Nephron (organoid): ENCODE results near the gene DNMBP.

Source experiments
- H3K27ac Mint-ChIP-seq, 3 experiments: 2 replicates each; pipeline ENCODE4 v1.8.0; 2020; ENCODE audit warnings: mixed read lengths in 3 of 3, mild to moderate bottlenecking in 2 of 3, moderate library complexity in 1 of 3
- H3K27me3 Mint-ChIP-seq: 2 replicates; pipeline ENCODE4 v1.8.0; 2021; ENCODE audit warnings: low read depth, mild to moderate bottlenecking, moderate library complexity, mixed read lengths
- H3K36me3 Mint-ChIP-seq: 2 replicates; pipeline ENCODE4 v1.8.0; 2020; ENCODE audit warnings: low read depth, mixed read lengths
- H3K4me1 Mint-ChIP-seq: 2 replicates; pipeline ENCODE4 v1.8.0; 2020; ENCODE audit warnings: mixed read lengths
- H3K4me3 Mint-ChIP-seq, 3 experiments: 2 replicates each; pipeline ENCODE4 v1.8.0; 2020; ENCODE audit warnings: mild to moderate bottlenecking in 3 of 3, mixed read lengths in 3 of 3, moderate library complexity in 2 of 3
- H3K9me3 Mint-ChIP-seq: 2 replicates; pipeline ENCODE4 v1.8.0; 2020; ENCODE audit warnings: mixed read lengths
- TF ChIP-seq, protein P1 (sequence below), 3 experiments: fragments of 200-600 bp; sonication (generic); IDR thresholded peaks; one replicate each; pipeline ENCODE4 v1.5.0; 2021; ENCODE audit warnings: antibody characterized with exemption in 3 of 3; ENCODE audit not compliant: unreplicated experiment in 3 of 3

Gene DNMBP

DNA sequence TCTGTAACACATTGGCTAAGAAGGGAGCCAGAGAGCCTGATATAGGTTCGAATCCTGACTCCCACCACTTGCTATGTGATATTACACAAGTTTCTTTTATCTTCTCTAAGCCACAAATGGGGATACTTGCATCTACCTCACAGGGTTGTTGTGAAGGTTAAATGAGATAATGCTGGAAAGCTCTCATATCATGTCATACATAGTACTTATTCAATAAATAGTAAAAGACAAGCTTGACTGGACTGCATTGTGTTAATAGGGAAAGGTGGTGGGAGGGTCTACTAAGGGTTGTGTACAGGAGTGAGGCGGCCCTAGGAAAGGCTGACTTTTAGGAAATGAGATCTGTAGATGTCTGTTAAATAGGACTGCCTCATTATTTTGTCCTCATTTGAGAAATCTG, 35.8 kb upstream of the DNMBP start:
- Mint-ChIP-seq H3K36me3 (no peaks in the 10 kb centered on the region), H3K4me1 (peaks cover 38% of the 10 kb centered on the region), H3K27ac (peak overlapping the region; percentile 67 to 89 (median 70)), H3K27me3 (no peaks in the 10 kb centered on the region), H3K4me3 (no peak overlapping the region), H3K9me3 (no peaks in the 10 kb centered on the region)
- TF ChIP-seq, protein P1, sequence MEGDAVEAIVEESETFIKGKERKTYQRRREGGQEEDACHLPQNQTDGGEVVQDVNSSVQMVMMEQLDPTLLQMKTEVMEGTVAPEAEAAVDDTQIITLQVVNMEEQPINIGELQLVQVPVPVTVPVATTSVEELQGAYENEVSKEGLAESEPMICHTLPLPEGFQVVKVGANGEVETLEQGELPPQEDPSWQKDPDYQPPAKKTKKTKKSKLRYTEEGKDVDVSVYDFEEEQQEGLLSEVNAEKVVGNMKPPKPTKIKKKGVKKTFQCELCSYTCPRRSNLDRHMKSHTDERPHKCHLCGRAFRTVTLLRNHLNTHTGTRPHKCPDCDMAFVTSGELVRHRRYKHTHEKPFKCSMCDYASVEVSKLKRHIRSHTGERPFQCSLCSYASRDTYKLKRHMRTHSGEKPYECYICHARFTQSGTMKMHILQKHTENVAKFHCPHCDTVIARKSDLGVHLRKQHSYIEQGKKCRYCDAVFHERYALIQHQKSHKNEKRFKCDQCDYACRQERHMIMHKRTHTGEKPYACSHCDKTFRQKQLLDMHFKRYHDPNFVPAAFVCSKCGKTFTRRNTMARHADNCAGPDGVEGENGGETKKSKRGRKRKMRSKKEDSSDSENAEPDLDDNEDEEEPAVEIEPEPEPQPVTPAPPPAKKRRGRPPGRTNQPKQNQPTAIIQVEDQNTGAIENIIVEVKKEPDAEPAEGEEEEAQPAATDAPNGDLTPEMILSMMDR (IDR thresholded peaks at IDR 0.05; ENCODE audit: unreplicated experiment in 3 of 3), result no peak

DNA sequence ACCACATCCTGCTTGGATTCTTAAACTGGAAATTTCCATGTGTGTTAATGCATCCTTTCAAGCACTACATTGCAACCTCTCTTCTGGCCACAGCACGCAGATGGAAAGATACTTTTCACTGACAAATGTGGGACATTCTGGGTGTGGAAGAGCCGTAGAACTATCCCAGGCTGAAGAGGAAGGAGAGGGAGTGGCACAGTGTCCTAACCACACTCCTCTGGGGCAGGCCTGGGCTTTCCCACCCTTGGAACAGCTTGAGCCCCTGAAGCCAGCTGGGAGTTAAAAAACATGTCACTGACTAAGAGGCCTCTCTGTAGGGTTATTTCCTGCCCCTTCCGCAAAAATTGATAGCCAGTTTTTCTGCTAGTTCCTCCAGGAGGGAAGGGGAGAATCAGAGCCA, 34.0 kb upstream of the DNMBP start:
- peak overlapping the region in 1 of 3 experiments; percentile 6 for H3K4me3 Mint-ChIP-seq
- H3K27me3 Mint-ChIP-seq, result no peaks in the 10 kb centered on the region
- no peaks in the 10 kb centered on the region for H3K36me3 Mint-ChIP-seq
- TF ChIP-seq, protein P1 (IDR thresholded peaks at IDR 0.05; ENCODE audit: unreplicated experiment in 3 of 3), result no peak
- H3K9me3 Mint-ChIP-seq, result no peaks in the 10 kb centered on the region
- H3K4me1 Mint-ChIP-seq, result peaks cover 43% of the 10 kb centered on the region
- peak overlapping the region; percentile 82 to 95 (median 89) for H3K27ac Mint-ChIP-seq

DNA sequence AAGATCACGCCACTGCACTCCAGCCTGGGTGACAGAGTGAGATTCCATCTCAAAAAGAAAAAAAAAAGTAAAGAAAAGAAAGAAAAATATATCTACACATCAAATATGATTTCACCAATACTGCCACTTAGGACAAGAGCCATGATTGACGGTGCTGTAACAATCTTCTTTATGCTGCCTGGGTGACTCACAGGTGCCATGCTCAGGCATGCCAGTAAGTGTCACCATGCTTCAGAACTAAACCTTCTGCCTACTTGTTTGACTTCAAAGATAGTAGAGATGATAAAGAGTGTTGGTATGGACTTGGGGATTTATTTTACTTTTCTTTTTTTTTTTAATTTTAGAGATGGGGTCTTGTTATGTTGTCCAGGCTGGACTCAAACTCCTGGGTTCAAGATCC, 33.6 kb upstream of the DNMBP start:
- no peak overlapping the region for H3K4me3 Mint-ChIP-seq
- no peaks in the 10 kb centered on the region for H3K36me3 Mint-ChIP-seq
- H3K4me1 Mint-ChIP-seq, result peaks cover 48% of the 10 kb centered on the region
- TF ChIP-seq, protein P1 (IDR thresholded peaks at IDR 0.05; ENCODE audit: unreplicated experiment in 3 of 3), result no peak
- H3K27me3 Mint-ChIP-seq, result no peaks in the 10 kb centered on the region
- no peaks in the 10 kb centered on the region for H3K9me3 Mint-ChIP-seq
- H3K27ac Mint-ChIP-seq, result peak overlapping the region; percentile 82 to 95 (median 89)

DNA sequence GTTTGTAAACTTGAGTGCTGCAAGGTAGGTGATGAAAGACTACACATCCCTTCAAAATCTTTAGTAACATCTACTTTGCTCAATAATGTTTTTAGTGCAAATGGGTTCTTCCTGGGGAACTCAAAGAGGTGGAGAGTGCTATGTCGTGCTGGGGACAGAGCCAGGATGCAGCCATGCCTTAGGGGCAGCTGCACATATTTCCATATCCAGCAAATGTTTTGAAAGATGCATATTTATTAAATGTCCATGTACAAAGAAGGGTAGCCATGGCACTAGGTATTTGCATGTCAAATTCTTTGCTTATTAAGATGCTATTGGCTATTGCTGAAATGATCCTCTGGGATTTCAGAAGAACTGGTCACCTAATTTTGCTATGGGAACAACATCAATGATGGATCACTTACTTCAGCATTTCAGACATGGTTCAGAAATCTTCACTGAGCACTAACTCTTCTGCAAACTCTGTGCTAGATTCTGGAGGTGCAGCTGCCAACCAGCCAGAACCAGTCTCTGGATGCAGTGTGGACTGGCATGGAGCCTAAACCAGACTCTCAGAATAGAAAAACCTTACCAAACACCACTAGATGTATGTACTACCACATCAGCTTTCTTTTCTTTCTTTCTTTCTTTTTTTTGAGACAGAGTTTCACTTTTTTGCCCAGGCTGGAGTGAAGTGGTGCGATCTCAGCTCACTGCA, 31.7 kb upstream of the DNMBP start:
- Mint-ChIP-seq H3K4me3 (no peak overlapping the region), H3K4me1 (peaks cover 48% of the 10 kb centered on the region), H3K27me3 (no peaks in the 10 kb centered on the region), H3K36me3 (no peaks in the 10 kb centered on the region), H3K9me3 (no peaks in the 10 kb centered on the region), H3K27ac (peak overlapping the region in 1 of 3 experiments; percentile 20)
- TF ChIP-seq, protein P1 (IDR thresholded peaks at IDR 0.05; ENCODE audit: unreplicated experiment in 3 of 3), result no peak

DNA sequence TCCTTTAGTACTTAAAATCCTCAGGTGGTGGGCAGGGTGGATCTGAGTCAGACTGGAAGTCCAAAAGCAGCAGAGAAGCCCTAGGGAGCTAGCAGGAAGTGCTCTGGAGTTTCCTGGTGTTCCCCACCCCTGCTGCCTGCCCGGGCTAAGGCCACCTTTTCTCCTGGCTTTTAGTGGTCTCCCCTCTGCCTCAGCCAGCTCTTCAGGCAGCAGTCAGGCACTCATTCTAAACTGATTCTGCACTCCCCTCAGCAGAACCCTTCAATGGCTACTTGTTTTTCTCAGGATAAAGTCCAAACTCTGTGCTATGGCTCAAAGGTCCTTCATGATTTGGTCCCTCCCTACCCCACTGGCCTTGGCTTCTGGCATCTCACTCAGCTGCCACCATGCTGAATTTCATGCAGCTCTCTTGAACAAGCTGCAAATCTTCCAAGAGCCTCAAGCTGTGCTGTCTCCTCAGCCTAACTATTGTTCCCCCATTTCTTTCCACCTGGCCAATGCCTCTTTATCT, 28.9 kb upstream of the DNMBP start:
- Mint-ChIP-seq H3K4me1 (peaks cover 30% of the 10 kb centered on the region), H3K36me3 (no peaks in the 10 kb centered on the region), H3K9me3 (peaks cover under 1% of the 10 kb centered on the region), H3K4me3 (no peak overlapping the region), H3K27ac (peak overlapping the region in 1 of 3 experiments; percentile 8), H3K27me3 (no peaks in the 10 kb centered on the region)
- TF ChIP-seq, protein P1 (IDR thresholded peaks at IDR 0.05; ENCODE audit: unreplicated experiment in 3 of 3), result no peak
